Trophoblast cell (in vitro differentiated cells and primary cell): ENCODE measurements around the gene TP53AIP1.
A peak's percentile ranks its signal among the peaks of the same experiment; 100 is the strongest.

Experiments
- DNase-seq, 2 donors: peaks; one replicate each; pipeline ENCODE4 v3.0.0-alpha.2; 2016
- H2AFZ ChIP-seq: 2 replicates; pipeline ENCODE4 v1.6.1; 2013; ENCODE audit warnings: low read length, moderate library complexity, mild to moderate bottlenecking; ENCODE audit not compliant: insufficient read depth, poor library complexity
- H2AK5ac ChIP-seq: 2 replicates; pipeline ENCODE4 v1.6.1; 2013; ENCODE audit warnings: mild to moderate bottlenecking, low read length
- H2BK120ac ChIP-seq: 2 replicates; pipeline ENCODE4 v1.6.1; 2013; ENCODE audit warnings: low read length, mild to moderate bottlenecking, moderate library complexity; ENCODE audit not compliant: insufficient read depth, poor library complexity
- H2BK12ac ChIP-seq: 2 replicates; pipeline ENCODE4 v1.6.1; 2013; ENCODE audit warnings: mild to moderate bottlenecking, low read length, moderate library complexity
- H2BK5ac ChIP-seq: 2 replicates; pipeline ENCODE4 v1.6.1; 2013; ENCODE audit warnings: low read length, low read depth, moderate library complexity, mild to moderate bottlenecking; ENCODE audit not compliant: poor library complexity
- H3K14ac ChIP-seq: 2 replicates; pipeline ENCODE4 v1.6.1; 2013; ENCODE audit warnings: mild to moderate bottlenecking, low read length
- H3K18ac ChIP-seq: 2 replicates; pipeline ENCODE4 v1.6.1; 2013; ENCODE audit warnings: mild to moderate bottlenecking, low read length
- H3K23ac ChIP-seq: 2 replicates; pipeline ENCODE4 v1.6.1; 2013; ENCODE audit warnings: low read length
- H3K27ac ChIP-seq: 2 replicates; pipeline ENCODE4 v1.5.1; 2013; ENCODE audit warnings: low read depth, mild to moderate bottlenecking, inconsistent platforms, low read length, moderate library complexity
- H3K27me3 ChIP-seq: 2 replicates; pipeline ENCODE4 v1.6.1; 2013; ENCODE audit warnings: inconsistent platforms, mild to moderate bottlenecking, low read length, moderate library complexity; ENCODE audit not compliant: insufficient read depth
- H3K36me3 ChIP-seq, 2 experiments: 1 replicate in 1 of 2; 2 replicates in 1 of 2; pipeline ENCODE4 v1.6.1; 2013; ENCODE audit warnings: low read length in 2 of 2, mild to moderate bottlenecking in 2 of 2, moderate library complexity in 1 of 2; ENCODE audit not compliant: insufficient read depth in 2 of 2, control insufficient read depth in 1 of 2
- H3K4ac ChIP-seq: 2 replicates; pipeline ENCODE4 v1.6.1; 2013; ENCODE audit warnings: low read depth, mild to moderate bottlenecking, low read length, moderate library complexity
- H3K4me1 ChIP-seq, 2 experiments: 1 replicate in 1 of 2; 2 replicates in 1 of 2; pipeline ENCODE4 v1.6.1; 2013; ENCODE audit warnings: low read length in 2 of 2, mild to moderate bottlenecking in 2 of 2, moderate library complexity in 1 of 2; ENCODE audit not compliant: insufficient read depth in 2 of 2, control insufficient read depth in 1 of 2
- H3K4me2 ChIP-seq: 2 replicates; pipeline ENCODE4 v1.6.1; 2013; ENCODE audit warnings: inconsistent platforms, mild to moderate bottlenecking, low read length, moderate library complexity
- H3K4me3 ChIP-seq: 2 replicates; pipeline ENCODE4 v1.5.1; 2013; ENCODE audit warnings: mild to moderate bottlenecking, low read depth, low read length, inconsistent platforms
- H3K79me1 ChIP-seq: one replicate; pipeline ENCODE4 v1.6.1; 2013; ENCODE audit warnings: low read length
- H3K79me2 ChIP-seq: 2 replicates; pipeline ENCODE4 v1.6.1; 2013; ENCODE audit warnings: low read length, mild to moderate bottlenecking; ENCODE audit not compliant: control insufficient read depth, insufficient read depth, poor library complexity
- H3K9ac ChIP-seq: 2 replicates; pipeline ENCODE4 v1.6.1; 2013; ENCODE audit warnings: mild to moderate bottlenecking, low read length
- H3K9me3 ChIP-seq: 2 replicates; pipeline ENCODE4 v1.6.1; 2013; ENCODE audit warnings: low read depth, mild to moderate bottlenecking, control low read depth, inconsistent platforms, low read length; ENCODE audit not compliant: insufficient read depth
- H4K12ac ChIP-seq: 2 replicates; pipeline ENCODE4 v1.6.1; 2013; ENCODE audit warnings: low read depth, mild to moderate bottlenecking, low read length, moderate library complexity
- H4K8ac ChIP-seq: 2 replicates; pipeline ENCODE4 v1.6.1; 2013; ENCODE audit warnings: low read depth, mild to moderate bottlenecking, low read length, moderate library complexity
- H4K91ac ChIP-seq: one replicate; pipeline ENCODE4 v1.6.1; 2013; ENCODE audit warnings: low read depth, mild to moderate bottlenecking, low read length, moderate library complexity
- whole genome bisulfite sequencing: extraction: QIAGEN DNeasy Blood & Tissue Kit; methylation state at CpG from one replicate; pipeline ENCODE4 v1.1.7; 2013; ENCODE audit warnings: missing lambda C conversion rate; ENCODE audit not compliant: insufficient read length, insufficient coverage; ENCODE audit errors: extremely low coverage; 5-methylcytosine and 5-hydroxymethylcytosine counted together

Gene TP53AIP1

GRCh38 chr11:128965485-128965884, 22.8 kb upstream of the TP53AIP1 start:
- Histone ChIP-seq H3K36me3 (peaks cover 18 to 23% of the 10 kb centered on the region in 2 experiments), H3K4ac (no peak overlapping the region), H3K4me3 (no peak overlapping the region), H4K12ac (no peak overlapping the region), H3K79me1 (no peaks in the 10 kb centered on the region), H2AFZ (no peak overlapping the region), H3K18ac (no peak overlapping the region), H3K27ac (no peak overlapping the region), H3K9ac (no peak overlapping the region), H3K79me2 (no peaks in the 10 kb centered on the region), H2AK5ac (no peak overlapping the region), H3K27me3 (no peaks in the 10 kb centered on the region), H4K91ac (no peak overlapping the region), H3K4me1 (no peaks in the 10 kb centered on the region), H4K8ac (no peak overlapping the region), H3K14ac (no peak overlapping the region), H3K4me2 (no peak overlapping the region), H3K9me3 (no peaks in the 10 kb centered on the region), H2BK5ac (no peak overlapping the region), H2BK120ac (no peak overlapping the region), H3K23ac (no peak overlapping the region), H2BK12ac (no peak overlapping the region)
- peak in 1 of 2 donors; percentile 10 for DNase-seq
- no CpG with 5 or more reads among the region's 4 CpGs for WGBS

DNA sequence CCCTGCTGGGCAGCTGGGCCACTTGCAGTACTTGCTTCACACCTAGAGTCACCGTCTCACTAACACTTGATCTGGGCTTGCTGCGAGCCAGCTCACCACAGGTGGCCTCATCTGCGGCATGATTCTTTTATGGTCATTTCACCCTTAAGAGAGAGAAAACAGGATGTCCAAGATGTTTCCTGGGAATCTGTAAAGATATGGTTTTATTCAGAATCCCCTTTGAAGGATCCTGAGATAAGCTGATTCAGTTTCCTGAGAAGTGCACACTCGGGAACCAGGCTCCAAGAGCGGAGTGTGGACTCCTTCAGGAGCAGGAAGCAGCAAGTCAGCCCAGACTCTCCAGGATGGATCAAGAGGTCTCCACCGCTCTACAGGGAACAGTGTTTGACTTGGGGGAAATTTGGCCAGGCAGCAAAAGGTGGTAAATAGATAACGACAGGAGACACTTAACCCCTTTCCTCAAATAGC, 21.8 kb upstream of the TP53AIP1 start:
- no peak overlapping the region for H3K14ac ChIP-seq
- H2BK5ac ChIP-seq = no peak overlapping the region
- H3K4me2 ChIP-seq = no peak overlapping the region
- no peak overlapping the region for H2AFZ ChIP-seq
- H3K36me3 ChIP-seq = peaks cover 8 to 13% of the 10 kb centered on the region in 2 experiments
- H3K79me2 ChIP-seq = no peaks in the 10 kb centered on the region
- H3K4me1 ChIP-seq = no peaks in the 10 kb centered on the region
- no peak overlapping the region for H3K27ac ChIP-seq
- no CpG with 5 or more reads among the region's 7 CpGs for WGBS
- no peaks in the 10 kb centered on the region for H3K9me3 ChIP-seq
- H3K18ac ChIP-seq = no peak overlapping the region
- no peak overlapping the region for H4K91ac ChIP-seq
- no peaks in the 10 kb centered on the region for H3K79me1 ChIP-seq
- H3K23ac ChIP-seq = no peak overlapping the region
- no peak overlapping the region for H2BK120ac ChIP-seq
- no peak overlapping the region for H4K8ac ChIP-seq
- H3K9ac ChIP-seq = no peak overlapping the region
- H3K4ac ChIP-seq = no peak overlapping the region
- no peak for DNase-seq
- no peak overlapping the region for H3K4me3 ChIP-seq
- H2AK5ac ChIP-seq = no peak overlapping the region
- no peaks in the 10 kb centered on the region for H3K27me3 ChIP-seq
- H2BK12ac ChIP-seq = no peak overlapping the region
- no peak overlapping the region for H4K12ac ChIP-seq

DNA sequence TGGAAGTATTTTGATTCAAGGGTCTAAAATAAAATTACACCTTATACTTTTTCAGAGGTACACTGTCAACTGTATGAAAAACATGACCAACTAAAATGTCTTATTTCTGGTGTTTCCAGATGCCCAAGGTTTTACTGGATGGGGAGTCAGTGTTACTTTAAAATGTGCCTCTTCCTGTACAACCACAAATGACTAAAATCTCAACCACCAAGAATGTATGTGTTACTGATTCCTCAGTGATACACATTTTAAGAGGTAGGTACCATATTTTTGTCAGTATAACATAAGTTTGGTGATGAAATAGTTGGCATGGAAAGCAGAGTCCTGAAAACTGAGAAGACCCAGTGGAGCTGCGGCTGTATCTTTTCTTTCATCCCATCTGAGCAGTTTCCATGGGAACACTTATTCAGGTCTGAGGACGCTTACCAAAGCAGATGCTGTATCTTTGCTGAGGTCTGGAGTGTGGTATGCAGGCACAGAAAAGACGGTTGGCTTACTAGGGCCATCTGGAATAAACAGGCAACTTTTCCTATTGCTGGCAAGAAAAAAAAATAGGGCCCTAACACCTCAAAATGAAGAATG, 21.2 kb upstream of the TP53AIP1 start:
- no peaks in the 10 kb centered on the region for H3K4me1 ChIP-seq
- no peak overlapping the region for H3K18ac ChIP-seq
- H4K91ac ChIP-seq = no peak overlapping the region
- H3K4me2 ChIP-seq = no peak overlapping the region
- no peak overlapping the region for H3K4ac ChIP-seq
- H4K8ac ChIP-seq = no peak overlapping the region
- H3K36me3 ChIP-seq = peaks cover 1 to 7% of the 10 kb centered on the region in 2 experiments
- H4K12ac ChIP-seq = no peak overlapping the region
- H3K9ac ChIP-seq = no peak overlapping the region
- H3K27ac ChIP-seq = no peak overlapping the region
- H3K79me1 ChIP-seq = no peaks in the 10 kb centered on the region
- no peaks in the 10 kb centered on the region for H3K27me3 ChIP-seq
- H2BK5ac ChIP-seq = no peak overlapping the region
- H3K9me3 ChIP-seq = no peaks in the 10 kb centered on the region
- peak in 1 of 2 donors; percentile 19 for DNase-seq
- H3K14ac ChIP-seq = no peak overlapping the region
- H3K23ac ChIP-seq = no peak overlapping the region
- H2BK120ac ChIP-seq = no peak overlapping the region
- no peak overlapping the region for H2AFZ ChIP-seq
- no peak overlapping the region for H3K4me3 ChIP-seq
- H2BK12ac ChIP-seq = no peak overlapping the region
- no peaks in the 10 kb centered on the region for H3K79me2 ChIP-seq
- no CpG with 5 or more reads among the region's 3 CpGs for WGBS
- no peak overlapping the region for H2AK5ac ChIP-seq

DNA sequence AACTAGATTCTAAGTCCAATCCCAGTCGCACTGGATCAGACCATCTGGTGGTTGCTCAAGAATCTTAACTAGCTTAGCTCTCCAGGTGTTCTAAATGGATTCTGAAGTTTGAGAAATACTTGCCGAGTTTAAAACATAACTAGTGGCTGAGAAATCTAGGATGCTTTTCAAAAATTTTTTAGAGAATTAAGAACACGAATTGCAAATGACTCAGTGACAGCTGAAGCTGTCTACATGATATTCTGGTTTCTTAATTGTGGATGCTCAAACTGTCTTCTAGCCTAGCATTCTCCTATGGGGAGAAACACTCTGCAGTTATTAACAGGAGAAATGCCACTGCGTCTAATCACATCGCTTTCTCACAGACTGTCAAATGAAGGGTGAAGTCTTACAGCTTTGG, 20.2 kb upstream of the TP53AIP1 start:
- no peak overlapping the region for H2AFZ ChIP-seq
- no peak overlapping the region for H3K27ac ChIP-seq
- H3K79me2 ChIP-seq = no peaks in the 10 kb centered on the region
- no peak overlapping the region for H2BK12ac ChIP-seq
- no peaks in the 10 kb centered on the region for H3K79me1 ChIP-seq
- no peak overlapping the region for H2BK5ac ChIP-seq
- H3K18ac ChIP-seq = no peak overlapping the region
- H3K14ac ChIP-seq = no peak overlapping the region
- H3K23ac ChIP-seq = no peak overlapping the region
- no peak overlapping the region for H2AK5ac ChIP-seq
- no CpG with 5 or more reads among the region's 5 CpGs for WGBS
- H3K4me1 ChIP-seq = no peaks in the 10 kb centered on the region
- H3K27me3 ChIP-seq = no peaks in the 10 kb centered on the region
- H3K4ac ChIP-seq = no peak overlapping the region
- no peak overlapping the region for H4K91ac ChIP-seq
- no peak overlapping the region for H2BK120ac ChIP-seq
- H3K9me3 ChIP-seq = no peaks in the 10 kb centered on the region
- H4K12ac ChIP-seq = no peak overlapping the region
- no peak overlapping the region for H3K4me3 ChIP-seq
- peak; percentile 1 to 46 for DNase-seq
- H3K4me2 ChIP-seq = no peak overlapping the region
- peaks cover 0 to 2% of the 10 kb centered on the region in 2 experiments for H3K36me3 ChIP-seq
- H4K8ac ChIP-seq = no peak overlapping the region
- H3K9ac ChIP-seq = no peak overlapping the region
